ENCODE measurements around the gene LMF1. TPM values are rescaled to one million over a fixed set of nuclear protein-coding genes. Genes with fewer than 3 reads are reported as not detected.

Gene LMF1
- total and polyA plus RNA-seq, 2 of the 4 experiments (the other 2 are of a cell fraction), result 7.7 to 13.1 TPM

DNA sequence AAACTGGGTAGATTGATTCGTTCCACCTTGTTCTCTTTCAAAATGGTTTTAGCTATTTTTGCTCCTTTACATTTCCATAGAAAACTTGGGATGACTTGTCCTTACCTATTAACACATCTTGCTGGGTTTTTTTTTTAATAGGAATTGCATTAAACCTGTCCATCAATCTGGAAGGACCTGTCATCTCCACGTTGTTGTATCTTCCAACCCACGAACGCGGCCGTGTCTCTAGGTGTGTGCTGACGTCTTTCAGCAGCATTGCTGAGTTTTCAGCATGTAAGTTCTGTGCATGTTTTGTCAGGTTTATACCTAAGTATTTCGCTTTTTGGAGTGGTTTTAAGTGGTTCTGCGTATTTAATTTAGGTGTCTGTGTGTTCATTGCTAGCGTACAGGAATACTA, 109.9 kb downstream of the LMF1 start:
- H3K4ac ChIP-seq (ENCODE audit: low read depth, low read length), result no peak overlapping the region
- in situ Hi-C loops (cut with MboI; ENCODE audit: low sequenced_read_pairs) (no loop called here), dilution Hi-C loops (cut with HindIII; ENCODE audit: low sequenced_read_pairs, unreplicated experiment) (no loop called here), intact Hi-C loops (cut with micrococcal nuclease) (loop anchor here (10.0 kb wide), 1 partner anchor 84 kb away; no protein-coding TSS in a partner anchor)
- no peak overlapping the region for H4K5ac ChIP-seq (ENCODE audit: low read depth, low read length)
- ATAC-seq (ENCODE audit: low read depth) (no peak), DNase-seq (no peak)
- H2BK120ac ChIP-seq (ENCODE audit: low read depth, low read length), result no peak overlapping the region
- no peak overlapping the region for H3K56ac ChIP-seq (ENCODE audit: extremely low read depth, insufficient read depth, low read length)
- no peak overlapping the region for H3K18ac ChIP-seq (ENCODE audit: low read depth, low read length)
- H4K91ac ChIP-seq (ENCODE audit: insufficient read depth, low read depth, low read length), result no peak overlapping the region
- H3K27ac ChIP-seq (ENCODE audit: insufficient read depth, low read length), result no peak overlapping the region
- H2BK20ac ChIP-seq (ENCODE audit: low read depth, low read length), result no peak overlapping the region
- H2BK15ac ChIP-seq (ENCODE audit: low read depth, low read length), result no peak overlapping the region
- no peaks in the 10 kb centered on the region for H4K20me1 ChIP-seq (ENCODE audit: insufficient read depth, low read length)
- BruUV-seq (replicated peaks), result no TSS peak
- H3K9me1 ChIP-seq (ENCODE audit: insufficient read depth, low read length), result no peaks in the 10 kb centered on the region
- H3K27me3 ChIP-seq (ENCODE audit: control insufficient read depth, insufficient read depth, low read length), result no peaks in the 10 kb centered on the region
- no peaks in the 10 kb centered on the region for H3K36me3 ChIP-seq (ENCODE audit: control insufficient read depth, insufficient read depth, low read length)
- no peak overlapping the region for H3K9ac ChIP-seq (ENCODE audit: low read depth, low read length)
- POLR2A ChIA-PET (ENCODE audit: unreplicated experiment), result no interaction called here
- peaks cover 5% of the 10 kb centered on the region; the same call in 1 of the 2 replicates for H3K9me3 ChIP-seq (ENCODE audit: control insufficient read depth, insufficient read depth, low read length)
- no peak overlapping the region for H3K4me2 ChIP-seq (ENCODE audit: low read depth, low read length)
- H3K4me1 ChIP-seq (ENCODE audit: control insufficient read depth, insufficient read depth, low read length), result no peaks in the 10 kb centered on the region
- H2BK5ac ChIP-seq (ENCODE audit: low read depth, low read length, poor library complexity, severe bottlenecking), result no peak overlapping the region
- H3K79me1 ChIP-seq (ENCODE audit: low read depth in 1 of 2, low read length in 2 of 2), result no peaks in the 10 kb centered on the region
- TF ChIP-seq CHD1 (IDR thresholded peaks at IDR 0.05; ENCODE audit: low read depth, low read length) (no peak), POLR2A (IDR thresholded peaks at IDR 0.05; ENCODE audit: low read depth, low read length) (no peak), RCOR1 (IDR thresholded peaks at IDR 0.05; ENCODE audit: insufficient replicate concordance, low read length) (no peak), MXI1 (IDR thresholded peaks at IDR 0.05; ENCODE audit: borderline replicate concordance, low read depth, low read length) (no peak), NFE2L2 (IDR thresholded peaks at IDR 0.05; ENCODE audit: low read depth, low read length) (no peak), BHLHE40 (IDR thresholded peaks at IDR 0.05; ENCODE audit: low read depth, low read length) (no peak), SMC3 (IDR thresholded peaks at IDR 0.05; ENCODE audit: low read depth, low read length) (no peak), RAD21 (IDR thresholded peaks at IDR 0.05; ENCODE audit: low read length) (no peak), RFX5 (IDR thresholded peaks at IDR 0.05; ENCODE audit: low read depth, low read length) (no peak), MAZ (IDR thresholded peaks at IDR 0.05; ENCODE audit: borderline replicate concordance, low read depth, low read length) (no peak), MAFK (IDR thresholded peaks at IDR 0.05; ENCODE audit: low read depth, low read length) (no peak), FOS (IDR thresholded peaks at IDR 0.05; ENCODE audit: low read depth, low read length) (no peak)
- TF ChIP-seq, protein P1, sequence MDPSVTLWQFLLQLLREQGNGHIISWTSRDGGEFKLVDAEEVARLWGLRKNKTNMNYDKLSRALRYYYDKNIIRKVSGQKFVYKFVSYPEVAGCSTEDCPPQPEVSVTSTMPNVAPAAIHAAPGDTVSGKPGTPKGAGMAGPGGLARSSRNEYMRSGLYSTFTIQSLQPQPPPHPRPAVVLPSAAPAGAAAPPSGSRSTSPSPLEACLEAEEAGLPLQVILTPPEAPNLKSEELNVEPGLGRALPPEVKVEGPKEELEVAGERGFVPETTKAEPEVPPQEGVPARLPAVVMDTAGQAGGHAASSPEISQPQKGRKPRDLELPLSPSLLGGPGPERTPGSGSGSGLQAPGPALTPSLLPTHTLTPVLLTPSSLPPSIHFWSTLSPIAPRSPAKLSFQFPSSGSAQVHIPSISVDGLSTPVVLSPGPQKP (IDR thresholded peaks at IDR 0.05; ENCODE audit: borderline replicate concordance, low read depth, low read length), result no peak
- TF ChIP-seq, protein P2, sequence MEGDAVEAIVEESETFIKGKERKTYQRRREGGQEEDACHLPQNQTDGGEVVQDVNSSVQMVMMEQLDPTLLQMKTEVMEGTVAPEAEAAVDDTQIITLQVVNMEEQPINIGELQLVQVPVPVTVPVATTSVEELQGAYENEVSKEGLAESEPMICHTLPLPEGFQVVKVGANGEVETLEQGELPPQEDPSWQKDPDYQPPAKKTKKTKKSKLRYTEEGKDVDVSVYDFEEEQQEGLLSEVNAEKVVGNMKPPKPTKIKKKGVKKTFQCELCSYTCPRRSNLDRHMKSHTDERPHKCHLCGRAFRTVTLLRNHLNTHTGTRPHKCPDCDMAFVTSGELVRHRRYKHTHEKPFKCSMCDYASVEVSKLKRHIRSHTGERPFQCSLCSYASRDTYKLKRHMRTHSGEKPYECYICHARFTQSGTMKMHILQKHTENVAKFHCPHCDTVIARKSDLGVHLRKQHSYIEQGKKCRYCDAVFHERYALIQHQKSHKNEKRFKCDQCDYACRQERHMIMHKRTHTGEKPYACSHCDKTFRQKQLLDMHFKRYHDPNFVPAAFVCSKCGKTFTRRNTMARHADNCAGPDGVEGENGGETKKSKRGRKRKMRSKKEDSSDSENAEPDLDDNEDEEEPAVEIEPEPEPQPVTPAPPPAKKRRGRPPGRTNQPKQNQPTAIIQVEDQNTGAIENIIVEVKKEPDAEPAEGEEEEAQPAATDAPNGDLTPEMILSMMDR (conservative IDR thresholded peaks at IDR 0.05; ENCODE audit: low read depth, low read length), result no peak
- TF ChIP-seq, protein P3, sequence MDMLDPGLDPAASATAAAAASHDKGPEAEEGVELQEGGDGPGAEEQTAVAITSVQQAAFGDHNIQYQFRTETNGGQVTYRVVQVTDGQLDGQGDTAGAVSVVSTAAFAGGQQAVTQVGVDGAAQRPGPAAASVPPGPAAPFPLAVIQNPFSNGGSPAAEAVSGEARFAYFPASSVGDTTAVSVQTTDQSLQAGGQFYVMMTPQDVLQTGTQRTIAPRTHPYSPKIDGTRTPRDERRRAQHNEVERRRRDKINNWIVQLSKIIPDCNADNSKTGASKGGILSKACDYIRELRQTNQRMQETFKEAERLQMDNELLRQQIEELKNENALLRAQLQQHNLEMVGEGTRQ (IDR thresholded peaks at IDR 0.05; ENCODE audit: low read depth, low read length), result no peak
- WGBS, 2 experiments (ENCODE audit: extremely low coverage in 2 of 2, insufficient read length in 1 of 2), result no CpG with 5 or more reads among the region's 10 CpGs
- H3K4me3 ChIP-seq (ENCODE audit: insufficient read depth, low read depth, low read length), result no peak overlapping the region
- H3K14ac ChIP-seq (replicated peaks; ENCODE audit: low read depth, low read length), result no peak overlapping the region
- no peak overlapping the region for H2AK5ac ChIP-seq (ENCODE audit: low read depth, low read length)
- H2AFZ ChIP-seq (replicated peaks; ENCODE audit: low read length, poor library complexity), result no peak overlapping the region
- no peak overlapping the region for H3K23ac ChIP-seq (ENCODE audit: low read depth, low read length)
- CTCF ChIA-PET, result interaction anchor here (0.7 kb wide), 1 partner anchor 109 kb away, joined by 3 read pairs; no protein-coding TSS in a partner anchor
- no peak overlapping the region for H4K8ac ChIP-seq (ENCODE audit: low read depth in 2 of 2, low read length in 2 of 2)
- H2AK9ac ChIP-seq (replicated peaks; ENCODE audit: low read depth, low read length, poor library complexity), result no peak overlapping the region
